B cell (primary cell): Measurements from ENCODE around the gene KLF11. TPM values are rescaled to one million over a fixed set of nuclear protein-coding genes. Genes with fewer than 3 reads are reported as not detected.

Experiments
- ATAC-seq: fragments of 200-7000 bp; cut with Tn5 transposase; one replicate; pipeline ENCODE4 v1.10.0; 2021; ENCODE audit warnings: low read depth, mild to moderate bottlenecking, moderate number of reproducible peaks, moderate library complexity
- CTCF ChIA-PET: fragments of 350-600 bp; sonication (Branson Sonifier 250); formaldehyde crosslinking; loops from one replicate; lab custom pipeline; 2021; ENCODE audit warnings: antibody characterized with exemption, inconsistent platforms; lab: Charles Lee
- POLR2A ChIA-PET: fragments of 350-600 bp; sonication (Branson Sonifier 250); formaldehyde crosslinking; loops from one replicate; lab custom pipeline; 2021; ENCODE audit warnings: antibody characterized with exemption; lab: Charles Lee
- DNase-seq: peaks from one replicate; pipeline ENCODE4 v3.0.0; 2013
- H2AFZ ChIP-seq: 2 replicates; pipeline ENCODE4 v1.6.1; 2012; ENCODE audit warnings: mild to moderate bottlenecking, low read depth, low read length; ENCODE audit not compliant: insufficient read depth, poor library complexity, severe bottlenecking
- H3K27ac ChIP-seq, 2 donors: 1 replicate in 1 of 2; 2 replicates in 1 of 2; pipeline ENCODE4 v1.5.1; 2012 to 2013; ENCODE audit warnings: low read length in 2 of 2, mild to moderate bottlenecking in 2 of 2, moderate library complexity in 1 of 2
- H3K27me3 ChIP-seq, 4 experiments: fragments of 200-600 bp in 1 of 4; sonication (generic) in 1 of 4; replicated peaks in 1 of 4; 1 replicate in 2 of 4; 2 replicates in 2 of 4; pipeline versions ENCODE4 v1.6.1 to v1.7.0; 2013 to 2016; ENCODE audit warnings: low read length in 3 of 4, mild to moderate bottlenecking in 2 of 4, mixed read lengths in 1 of 4, moderate library complexity in 1 of 4; ENCODE audit not compliant: insufficient read depth in 4 of 4, control insufficient read depth in 3 of 4; ENCODE audit errors: control extremely low read depth in 1 of 4
- H3K36me3 ChIP-seq, 2 experiments: replicated peaks in 1 of 2; 1 replicate in 1 of 2; 2 replicates in 1 of 2; pipeline versions ENCODE4 v1.6.1 to v1.7.1; 2013; ENCODE audit warnings: low read length in 1 of 2; ENCODE audit not compliant: insufficient read depth in 2 of 2, control insufficient read depth in 1 of 2; ENCODE audit errors: control extremely low read depth in 1 of 2, extremely low read depth in 1 of 2
- H3K4me1 ChIP-seq, 2 donors: fragments of 200-600 bp in 1 of 2; sonication (generic) in 1 of 2; 1 replicate in 1 of 2; 2 replicates in 1 of 2; pipeline versions ENCODE4 v1.5.1 to v1.6.1; 2013 to 2017; ENCODE audit warnings: low read length in 2 of 2; ENCODE audit not compliant: control insufficient read depth in 2 of 2, insufficient read depth in 2 of 2
- H3K4me2 ChIP-seq: replicated peaks from 2 replicates; pipeline ENCODE3; 2012; ENCODE audit warnings: mild to moderate bottlenecking, low read depth, low read length; ENCODE audit not compliant: poor library complexity, severe bottlenecking
- H3K4me3 ChIP-seq, 5 experiments: fragments of 200-600 bp in 1 of 5; sonication (generic) in 1 of 5; 1 replicate in 3 of 5; 2 replicates in 2 of 5; pipeline versions ENCODE4 v1.5.1 to v1.7.0; 2011 to 2016; ENCODE audit warnings: low read length in 4 of 5, mild to moderate bottlenecking in 4 of 5, low read depth in 2 of 5, control low read depth in 1 of 5, moderate library complexity in 1 of 5; ENCODE audit not compliant: insufficient read depth in 1 of 5; ENCODE audit errors: control extremely low read depth in 1 of 5, extremely low read depth in 1 of 5
- H3K79me2 ChIP-seq: fragments of 200-600 bp; sonication (generic); one replicate; pipeline ENCODE4 v1.6.0; 2016; ENCODE audit warnings: low read length; ENCODE audit not compliant: control insufficient read depth, insufficient read depth
- H3K9ac ChIP-seq: fragments of 200-600 bp; sonication (generic); 2 replicates; pipeline ENCODE4 v1.6.1; 2017; ENCODE audit warnings: mild to moderate bottlenecking, low read length, moderate library complexity
- H3K9me3 ChIP-seq, 3 donors: one replicate each; pipeline versions ENCODE4 v1.6.1 to v1.7.1; 2013; ENCODE audit warnings: low read length in 2 of 3; ENCODE audit not compliant: control insufficient read depth in 2 of 3, insufficient read depth in 1 of 3; ENCODE audit errors: control extremely low read depth in 1 of 3
- H4K20me1 ChIP-seq: 2 replicates; pipeline ENCODE4 v1.6.0; 2012; ENCODE audit warnings: mild to moderate bottlenecking, low read length; ENCODE audit not compliant: insufficient read depth, control insufficient read depth, poor library complexity, severe bottlenecking
- H3K27ac Mint-ChIP-seq: one replicate; pipeline ENCODE4 v1.8.0; 2021; ENCODE audit warnings: mixed read lengths
- H3K27me3 Mint-ChIP-seq: one replicate; pipeline ENCODE4 v1.8.0; 2021; ENCODE audit warnings: mixed read lengths
- H3K4me1 Mint-ChIP-seq: one replicate; pipeline ENCODE4 v1.8.0; 2021; ENCODE audit warnings: mixed read lengths
- H3K4me3 Mint-ChIP-seq: one replicate; pipeline ENCODE4 v1.8.0; 2021; ENCODE audit warnings: mixed read lengths
- H3K9me3 Mint-ChIP-seq: one replicate; pipeline ENCODE4 v1.8.0; 2022; ENCODE audit warnings: mixed read lengths; ENCODE audit not compliant: insufficient read depth
- CTCF ChIP-seq: fragments of 200-600 bp; IDR thresholded peaks from one replicate; pipeline ENCODE4 v1.8.0; 2022; ENCODE audit warnings: antibody characterized with exemption, mild to moderate bottlenecking
- EZH2 ChIP-seq: IDR thresholded peaks from 2 replicates; pipeline ENCODE4 v1.6.1; 2012; ENCODE audit warnings: borderline replicate concordance, low read depth, mild to moderate bottlenecking, moderate library complexity, low read length; ENCODE audit not compliant: insufficient read depth, poor library complexity, severe bottlenecking
- whole genome bisulfite sequencing: methylation state at CpG from one replicate; pipeline ENCODE4 v1.1.5; 2013; ENCODE audit warnings: missing lambda C conversion rate; ENCODE audit not compliant: insufficient coverage; 5-methylcytosine and 5-hydroxymethylcytosine counted together
- intact Hi-C: fragments of 100-400 bp; cut with micrococcal nuclease; formaldehyde crosslinking; loops from one replicate; pipeline ENCODE4 v1.10.0; 2022
- polyA plus RNA-seq: library from polyadenylated mRNA; depleted of rRNA; stranded (reverse); fragments of >200 nt; gene quantifications from 2 replicates; pipeline ENCODE4 v1.2.3, GENCODE V29; 2012
- total RNA-seq, 2 donors: library from RNA; stranded (reverse); fragments of 120-200 nt in 1 of 2; gene quantifications; 1 replicate in 1 of 2; 2 replicates in 1 of 2; pipeline versions ENCODE4 v1.2.3 to v1.2.4, GENCODE V29; 2013 to 2022

Gene KLF11
- total and polyA plus RNA-seq, 2 donors (not counting 1 experiment from before 2014, with no cell fraction given), result 20.8 to 48.4 TPM

GRCh38 chr2:10080536-10081304, 37.4 kb downstream of the KLF11 start:
- ATAC-seq, result peak; percentile 13

More at GRCh38 chr2:10080536-10081304, 37.4 kb downstream of the KLF11 start:
- TF ChIP-seq EZH2 (peak; percentile 97), CTCF (no peak)
- H3K9me3 Mint-ChIP-seq, result no peaks in the 10 kb centered on the region
- Histone ChIP-seq H3K79me2 (no peaks in the 10 kb centered on the region), H3K36me3 (no peaks in the 10 kb centered on the region), H3K4me1 (peaks cover 17 to 30% of the 10 kb centered on the region in 2 donors), H3K9me3 (peaks cover 0 to 4% (median 1%) of the 10 kb centered on the region in 3 donors), H2AFZ (peak overlapping the region; percentile 49), H3K27ac (no peak overlapping the region), H3K4me2 (peak overlapping the region; percentile 91), H3K27me3 (peaks cover 0 to 83% (median 52%) of the 10 kb centered on the region in 4 experiments), H3K4me3 (peak overlapping the region in 3 of 5 experiments; percentile 20 to 56 (median 29)), H4K20me1 (no peaks in the 10 kb centered on the region), H3K9ac (peak overlapping the region; percentile 47)
- H3K27me3 Mint-ChIP-seq, result peaks cover 77% of the 10 kb centered on the region
- H3K4me3 Mint-ChIP-seq, result peak overlapping the region; percentile 80
- H3K27ac Mint-ChIP-seq, result no peak overlapping the region
- WGBS, result 2% methylated on average over 35 of the region's 45 CpGs
- DNase-seq, result peak; percentile 54
- POLR2A ChIA-PET, result interaction anchor here (1.0 kb wide), 1 partner anchor 355 kb away, joined by 3 read pairs; no protein-coding TSS in a partner anchor
- CTCF ChIA-PET, result interaction anchor here (1.0 kb wide), 1 partner anchor 96 kb away, joined by 3 read pairs; no protein-coding TSS in a partner anchor
- peaks cover 13% of the 10 kb centered on the region for H3K4me1 Mint-ChIP-seq
- intact Hi-C loops, result no loop called here
